GM21825 (cell line): ENCODE measurements around the gene GRIK2.

Experiments
- ATAC-seq: cut with Tn5 transposase; IDR thresholded peaks from one replicate; pipeline ENCODE4 v1.9.1; 2021; ENCODE audit warnings: mild to moderate bottlenecking, moderate library complexity; ENCODE audit not compliant: unreplicated experiment

The GRIK2 gene

GRCh38 chr6:101534386-101534785 is 140.9 kb downstream of the GRIK2 start:
- no peak for ATAC-seq

- ATAC-seq, result no peak
Measured at GRCh38 chr6:101534821-101535220, 141.3 kb downstream of the GRIK2 start.

- ATAC-seq, result no peak
Measured at GRCh38 chr6:101537753-101538316, 144.3 kb downstream of the GRIK2 start.

GRCh38 chr6:101539510-101540245 is 146.2 kb downstream of the GRIK2 start:
- ATAC-seq, result no peak

GRCh38 chr6:101541894-101542293 is 148.4 kb downstream of the GRIK2 start:
- ATAC-seq, result no peak

- ATAC-seq, result no peak
Measured at GRCh38 chr6:101543796-101544195, 150.3 kb downstream of the GRIK2 start.

- ATAC-seq, result no peak
Measured at GRCh38 chr6:101544286-101544685, 150.8 kb downstream of the GRIK2 start.

GRCh38 chr6:101545191-101545590 is 151.7 kb downstream of the GRIK2 start:
- ATAC-seq, result no peak

- no peak for ATAC-seq
Measured at GRCh38 chr6:101550451-101550850, 156.9 kb downstream of the GRIK2 start.

- no peak for ATAC-seq
Measured at GRCh38 chr6:101554231-101554630, 160.7 kb downstream of the GRIK2 start.

GRCh38 chr6:101558712-101559111 is 165.2 kb downstream of the GRIK2 start:
- ATAC-seq, result no peak

GRCh38 chr6:101572627-101573026 is 179.1 kb downstream of the GRIK2 start:
- ATAC-seq, result no peak

- no peak for ATAC-seq
Measured at GRCh38 chr6:101577091-101577490, 183.6 kb downstream of the GRIK2 start.

GRCh38 chr6:101578306-101578705 is 184.8 kb downstream of the GRIK2 start:
- ATAC-seq, result no peak

- no peak for ATAC-seq
Measured at GRCh38 chr6:101582792-101583191, 189.3 kb downstream of the GRIK2 start.

- ATAC-seq, result no peak
Measured at GRCh38 chr6:101585501-101585900, 192.0 kb downstream of the GRIK2 start.

GRCh38 chr6:101588343-101588742 is 194.8 kb downstream of the GRIK2 start:
- no peak for ATAC-seq

- ATAC-seq, result no peak
Measured at GRCh38 chr6:101595276-101595675, 201.8 kb downstream of the GRIK2 start.

- ATAC-seq, result no peak
Measured at GRCh38 chr6:101597693-101598092, 204.2 kb downstream of the GRIK2 start.

- ATAC-seq, result no peak
Measured at GRCh38 chr6:101605426-101605825, 211.9 kb downstream of the GRIK2 start.

GRCh38 chr6:101605874-101606273 is 212.4 kb downstream of the GRIK2 start:
- ATAC-seq, result peak; percentile 67

GRCh38 chr6:101607111-101607690 is 213.7 kb downstream of the GRIK2 start:
- no peak for ATAC-seq
